Liver (tissue), 3 donors: Measurements from ENCODE around the gene EEA1.

Source experiments
- CTCF ChIP-seq: fragments of 150-350 bp; IDR thresholded peaks from 2 replicates; pipeline ENCODE4 v1.5.1; 2017; ENCODE audit warnings: improper control_type of control experiment, low read depth, low read length; ENCODE audit not compliant: missing input control
- GABPA ChIP-seq, 2 donors: IDR thresholded peaks in 1 of 2; conservative IDR thresholded peaks in 1 of 2; 2 replicates each; pipeline ENCODE4 v1.6.1; 2016; ENCODE audit warnings: antibody characterized with exemption in 2 of 2, mild to moderate bottlenecking in 1 of 2, moderate library complexity in 1 of 2
- NR2F2 ChIP-seq: IDR thresholded peaks from 2 replicates; pipeline ENCODE4 v1.6.1; 2016; ENCODE audit warnings: antibody characterized with exemption
- RAD21 ChIP-seq, 2 donors: IDR thresholded peaks; 2 replicates each; pipeline ENCODE4 v1.6.1; 2016; ENCODE audit warnings: antibody characterized with exemption in 2 of 2, mild to moderate bottlenecking in 2 of 2
- REST ChIP-seq: IDR thresholded peaks from 2 replicates; pipeline ENCODE4 v1.6.1; 2016; ENCODE audit warnings: antibody characterized with exemption, mild to moderate bottlenecking
- TAF1 ChIP-seq: conservative IDR thresholded peaks from 2 replicates; pipeline ENCODE4 v1.6.1; 2016; ENCODE audit warnings: antibody characterized with exemption, mild to moderate bottlenecking
- YY1 ChIP-seq: IDR thresholded peaks from 2 replicates; pipeline ENCODE4 v1.6.1; 2016; ENCODE audit warnings: antibody characterized with exemption, mild to moderate bottlenecking
- donor health status: healthy.
- donor health status: healthy.

- no peak for TF ChIP-seq GABPA (IDR thresholded peaks at IDR 0.05 in 1 of 2, conservative IDR thresholded peaks at IDR 0.05 in 1 of 2)
- no peak for TF ChIP-seq CTCF
- no peak for TF ChIP-seq REST
- no peak for TF ChIP-seq RAD21 (IDR thresholded peaks at IDR 0.05)
- no peak for TF ChIP-seq YY1
- no peak for TF ChIP-seq TAF1
- TF ChIP-seq NR2F2 = no peak
These were observed 38.4 kb downstream of the EEA1 start for GRCh38 chr12:92890601-92891106.
